ENCODE measurements around the gene C6orf89.

- TF ChIP-seq EZH2 (IDR thresholded peaks at IDR 0.05; ENCODE audit: insufficient read depth, poor library complexity, severe bottlenecking) (no peak), EZH2phosphoT487 (IDR thresholded peaks at IDR 0.05; ENCODE audit: insufficient read depth, low read depth) (no peak)
These were observed 70.1 kb downstream of the C6orf89 start for GRCh38 chr6:36955671-36956445.
